DOHH2 (cell line): ENCODE measurements around the gene ACAA1.

Experiments used
- CTCF ChIP-seq: fragments of 200-600 bp; sonication (generic); IDR thresholded peaks from one replicate; pipeline ENCODE4 v1.5.1; 2014; ENCODE audit warnings: antibody characterized with exemption, mild to moderate bottlenecking, low read depth, low read length; ENCODE audit not compliant: poor library complexity, severe bottlenecking
- EZH2phosphoT487 ChIP-seq: fragments of 200-600 bp; sonication (generic); IDR thresholded peaks from 2 replicates; pipeline ENCODE4 v1.6.1; 2017; ENCODE audit warnings: borderline replicate concordance, mild to moderate bottlenecking, antibody characterized with exemption, low read length, moderate library complexity, mixed read lengths

- TF ChIP-seq CTCF (no peak), EZH2phosphoT487 (no peak)
Measured at GRCh38 chr3:38155825-38156224, 18.9 kb upstream of the ACAA1 start.
